Measurements from ENCODE around the gene TMEM163. TPM values are rescaled to one million over a fixed set of nuclear protein-coding genes. Genes with fewer than 3 reads are reported as not detected.

TMEM163 gene
- total and polyA plus RNA-seq, 8 donors = 3.9 to 48.4 (median 14.0) TPM

DNA sequence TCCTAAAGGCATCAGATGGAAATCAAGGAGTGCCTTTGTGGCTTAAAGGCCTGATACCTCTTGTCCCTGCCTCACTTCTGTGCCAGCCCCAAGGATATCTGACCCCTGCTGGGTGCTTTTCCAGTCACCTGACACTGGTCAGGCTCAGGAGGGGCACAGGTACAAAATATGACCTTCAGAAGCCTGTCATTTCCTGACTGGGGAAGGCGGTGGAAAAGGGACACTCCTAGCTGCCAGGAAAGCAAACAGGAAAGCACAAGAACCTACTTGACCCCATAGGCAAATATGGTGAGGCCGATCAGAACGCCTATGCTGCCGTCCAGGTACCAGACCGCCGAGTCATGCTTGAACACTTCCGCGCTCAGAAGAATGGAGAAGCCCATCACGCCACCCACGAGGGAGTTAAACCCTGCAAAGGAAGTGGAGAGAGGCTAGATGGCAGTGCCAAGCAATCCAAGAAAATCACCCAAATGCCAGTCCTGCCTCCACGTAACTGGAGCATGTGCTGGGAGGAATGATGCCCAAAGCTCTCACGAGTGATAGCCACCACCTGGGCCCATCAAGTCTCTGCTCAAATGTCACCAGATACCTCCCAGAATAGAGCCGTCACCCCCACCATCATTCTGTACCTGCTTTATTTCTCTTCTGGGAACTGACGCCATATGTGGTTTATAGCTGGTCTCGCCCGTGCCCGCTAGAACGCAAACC, 260.9 kb downstream of the TMEM163 start:
- H3K9me3 ChIP-seq = no peaks in the 10 kb centered on the region
- H3K27me3 ChIP-seq = no peaks in the 10 kb centered on the region
- intact Hi-C loops (cut with DNase I) = no loop called here
- peaks cover 0 to 32% of the 10 kb centered on the region in 2 donors for H3K36me3 ChIP-seq
- H3K27ac ChIP-seq = no peak overlapping the region
- ATAC-seq = peak; percentile 72
- H3K4me3 ChIP-seq = no peak overlapping the region
- H3K4me1 ChIP-seq = peaks cover 0 to 7% of the 10 kb centered on the region in 2 donors
- TF ChIP-seq, protein P1, sequence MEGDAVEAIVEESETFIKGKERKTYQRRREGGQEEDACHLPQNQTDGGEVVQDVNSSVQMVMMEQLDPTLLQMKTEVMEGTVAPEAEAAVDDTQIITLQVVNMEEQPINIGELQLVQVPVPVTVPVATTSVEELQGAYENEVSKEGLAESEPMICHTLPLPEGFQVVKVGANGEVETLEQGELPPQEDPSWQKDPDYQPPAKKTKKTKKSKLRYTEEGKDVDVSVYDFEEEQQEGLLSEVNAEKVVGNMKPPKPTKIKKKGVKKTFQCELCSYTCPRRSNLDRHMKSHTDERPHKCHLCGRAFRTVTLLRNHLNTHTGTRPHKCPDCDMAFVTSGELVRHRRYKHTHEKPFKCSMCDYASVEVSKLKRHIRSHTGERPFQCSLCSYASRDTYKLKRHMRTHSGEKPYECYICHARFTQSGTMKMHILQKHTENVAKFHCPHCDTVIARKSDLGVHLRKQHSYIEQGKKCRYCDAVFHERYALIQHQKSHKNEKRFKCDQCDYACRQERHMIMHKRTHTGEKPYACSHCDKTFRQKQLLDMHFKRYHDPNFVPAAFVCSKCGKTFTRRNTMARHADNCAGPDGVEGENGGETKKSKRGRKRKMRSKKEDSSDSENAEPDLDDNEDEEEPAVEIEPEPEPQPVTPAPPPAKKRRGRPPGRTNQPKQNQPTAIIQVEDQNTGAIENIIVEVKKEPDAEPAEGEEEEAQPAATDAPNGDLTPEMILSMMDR (IDR thresholded peaks at IDR 0.05) = no peak
- peak in 2 of 4 donors; percentile 32 to 48 for DNase-seq

- TF ChIP-seq, protein P1 (IDR thresholded peaks at IDR 0.05) = no peak
- ATAC-seq (no peak), DNase-seq (no peak)
- H3K36me3 ChIP-seq = peaks cover 0 to 35% of the 10 kb centered on the region in 2 donors
- intact Hi-C loops (cut with DNase I) = no loop called here
- H3K27ac ChIP-seq = no peak overlapping the region
- H3K4me1 ChIP-seq = peaks cover 0 to 7% of the 10 kb centered on the region in 2 donors
- no peaks in the 10 kb centered on the region for H3K27me3 ChIP-seq
- H3K4me3 ChIP-seq = no peak overlapping the region
- no peaks in the 10 kb centered on the region for H3K9me3 ChIP-seq
These were observed 261.4 kb downstream of the TMEM163 start for GRCh38 chr2:134457353-134457752.

- no peak overlapping the region for H3K4me3 ChIP-seq
- H3K27me3 ChIP-seq = no peaks in the 10 kb centered on the region
- H3K36me3 ChIP-seq = peaks cover 0 to 35% of the 10 kb centered on the region in 2 donors
- intact Hi-C loops (cut with DNase I) = no loop called here
- H3K4me1 ChIP-seq = no peaks in the 10 kb centered on the region
- DNase-seq (no peak), ATAC-seq (no peak)
- no peaks in the 10 kb centered on the region for H3K9me3 ChIP-seq
- TF ChIP-seq, protein P1 (IDR thresholded peaks at IDR 0.05) = no peak
- no peak overlapping the region for H3K27ac ChIP-seq
These were observed 263.4 kb downstream of the TMEM163 start for GRCh38 chr2:134455426-134455825.

GRCh38 chr2:134454931-134455330, 263.9 kb downstream of the TMEM163 start:
- Histone ChIP-seq H3K27me3 (no peaks in the 10 kb centered on the region), H3K36me3 (peaks cover 0 to 40% of the 10 kb centered on the region in 2 donors), H3K27ac (no peak overlapping the region), H3K9me3 (no peaks in the 10 kb centered on the region), H3K4me1 (no peaks in the 10 kb centered on the region), H3K4me3 (no peak overlapping the region)
- no peak for ATAC-seq
- no peak for DNase-seq
- TF ChIP-seq, protein P1 (IDR thresholded peaks at IDR 0.05) = no peak
- intact Hi-C loops (cut with DNase I) = no loop called here

- DNase-seq (no peak), ATAC-seq (no peak)
- Histone ChIP-seq H3K36me3 (peaks cover 0 to 45% of the 10 kb centered on the region in 2 donors), H3K27ac (no peak overlapping the region), H3K9me3 (no peaks in the 10 kb centered on the region), H3K4me3 (no peak overlapping the region), H3K4me1 (no peaks in the 10 kb centered on the region), H3K27me3 (no peaks in the 10 kb centered on the region)
- intact Hi-C loops (cut with DNase I) = no loop called here
- TF ChIP-seq, protein P1 (IDR thresholded peaks at IDR 0.05) = no peak
These were observed 264.4 kb downstream of the TMEM163 start for GRCh38 chr2:134454426-134454825.

Measured in left lung (tissue), 10 donors.